Activated B cell treated with CpG ODN at 0.5 μM for 24 hours (primary cell): Measurements from ENCODE around the gene MRPL28. TPM values are rescaled to one million over a fixed set of nuclear protein-coding genes. Genes with fewer than 3 reads are reported as not detected.
"Not testable (repeated sequence)": the region's sequence is repeated elsewhere in the genome, so short reads cannot be mapped to it uniquely, and the experiment has no call there.

Source experiments
- ATAC-seq: fragments of 200-7000 bp; cut with Tn5 transposase; one replicate; pipeline ENCODE4 v1.10.0; 2021; ENCODE audit warnings: low read depth, mild to moderate bottlenecking, moderate library complexity
- CTCF ChIA-PET: fragments of 350-600 bp; sonication (Branson Sonifier 250); formaldehyde crosslinking; loops from one replicate; lab custom pipeline; 2021; ENCODE audit warnings: antibody characterized with exemption; lab: Charles Lee
- POLR2A ChIA-PET: fragments of 350-600 bp; sonication (Branson Sonifier 250); formaldehyde crosslinking; loops from one replicate; lab custom pipeline; 2021; ENCODE audit warnings: antibody characterized with exemption; lab: Charles Lee
- DNase-seq: peaks from one replicate; pipeline ENCODE4 v3.0.0; 2022
- H3K27ac Mint-ChIP-seq: one replicate; pipeline ENCODE4 v1.8.0; 2020; ENCODE audit warnings: mixed read lengths
- H3K27me3 Mint-ChIP-seq: one replicate; pipeline ENCODE4 v1.8.0; 2021; ENCODE audit warnings: mixed read lengths
- H3K36me3 Mint-ChIP-seq: one replicate; pipeline ENCODE4 v1.8.0; 2021; ENCODE audit warnings: low read depth, mixed read lengths
- H3K4me1 Mint-ChIP-seq: one replicate; pipeline ENCODE4 v1.8.0; 2021; ENCODE audit warnings: mixed read lengths
- H3K4me3 Mint-ChIP-seq: one replicate; pipeline ENCODE4 v1.8.0; 2020; ENCODE audit warnings: mild to moderate bottlenecking, mixed read lengths
- H3K9me3 Mint-ChIP-seq: one replicate; pipeline ENCODE4 v1.8.0; 2020; ENCODE audit warnings: mixed read lengths
- intact Hi-C: fragments of 100-400 bp; cut with micrococcal nuclease; formaldehyde crosslinking; loops from one replicate; pipeline ENCODE4 v1.15.1; 2024
- total RNA-seq: library from RNA; stranded (reverse); gene quantifications from 2 replicates; pipeline ENCODE4 v1.2.3, GENCODE V29; 2022
- TF ChIP-seq, protein P1 (sequence below): fragments of 200-600 bp; IDR thresholded peaks from one replicate; pipeline ENCODE4 v1.8.0; 2022; ENCODE audit warnings: antibody characterized with exemption, mild to moderate bottlenecking

The MRPL28 gene
- total RNA-seq, 1 donor from 2014 or later = 82.4 TPM

- no peak overlapping the region for H3K4me3 Mint-ChIP-seq
- DNase-seq = no peak
- ChIA-PET POLR2A (interaction anchor here (0.7 kb wide), 2 partner anchors 14 to 67 kb away, joined by 5 read pairs; no protein-coding TSS in a partner anchor), CTCF (no interaction called here)
- H3K27me3 Mint-ChIP-seq = no peaks in the 10 kb centered on the region
- H3K9me3 Mint-ChIP-seq = no peaks in the 10 kb centered on the region
- no peak overlapping the region for H3K27ac Mint-ChIP-seq
- intact Hi-C loops = no loop called here
- TF ChIP-seq, protein P1, sequence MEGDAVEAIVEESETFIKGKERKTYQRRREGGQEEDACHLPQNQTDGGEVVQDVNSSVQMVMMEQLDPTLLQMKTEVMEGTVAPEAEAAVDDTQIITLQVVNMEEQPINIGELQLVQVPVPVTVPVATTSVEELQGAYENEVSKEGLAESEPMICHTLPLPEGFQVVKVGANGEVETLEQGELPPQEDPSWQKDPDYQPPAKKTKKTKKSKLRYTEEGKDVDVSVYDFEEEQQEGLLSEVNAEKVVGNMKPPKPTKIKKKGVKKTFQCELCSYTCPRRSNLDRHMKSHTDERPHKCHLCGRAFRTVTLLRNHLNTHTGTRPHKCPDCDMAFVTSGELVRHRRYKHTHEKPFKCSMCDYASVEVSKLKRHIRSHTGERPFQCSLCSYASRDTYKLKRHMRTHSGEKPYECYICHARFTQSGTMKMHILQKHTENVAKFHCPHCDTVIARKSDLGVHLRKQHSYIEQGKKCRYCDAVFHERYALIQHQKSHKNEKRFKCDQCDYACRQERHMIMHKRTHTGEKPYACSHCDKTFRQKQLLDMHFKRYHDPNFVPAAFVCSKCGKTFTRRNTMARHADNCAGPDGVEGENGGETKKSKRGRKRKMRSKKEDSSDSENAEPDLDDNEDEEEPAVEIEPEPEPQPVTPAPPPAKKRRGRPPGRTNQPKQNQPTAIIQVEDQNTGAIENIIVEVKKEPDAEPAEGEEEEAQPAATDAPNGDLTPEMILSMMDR = no peak
- H3K4me1 Mint-ChIP-seq = peaks cover 45% of the 10 kb centered on the region
- peaks cover 6% of the 10 kb centered on the region for H3K36me3 Mint-ChIP-seq
- no peak for ATAC-seq
These were observed 36.8 kb downstream of the MRPL28 start for GRCh38 chr16:333406-334094.

DNA sequence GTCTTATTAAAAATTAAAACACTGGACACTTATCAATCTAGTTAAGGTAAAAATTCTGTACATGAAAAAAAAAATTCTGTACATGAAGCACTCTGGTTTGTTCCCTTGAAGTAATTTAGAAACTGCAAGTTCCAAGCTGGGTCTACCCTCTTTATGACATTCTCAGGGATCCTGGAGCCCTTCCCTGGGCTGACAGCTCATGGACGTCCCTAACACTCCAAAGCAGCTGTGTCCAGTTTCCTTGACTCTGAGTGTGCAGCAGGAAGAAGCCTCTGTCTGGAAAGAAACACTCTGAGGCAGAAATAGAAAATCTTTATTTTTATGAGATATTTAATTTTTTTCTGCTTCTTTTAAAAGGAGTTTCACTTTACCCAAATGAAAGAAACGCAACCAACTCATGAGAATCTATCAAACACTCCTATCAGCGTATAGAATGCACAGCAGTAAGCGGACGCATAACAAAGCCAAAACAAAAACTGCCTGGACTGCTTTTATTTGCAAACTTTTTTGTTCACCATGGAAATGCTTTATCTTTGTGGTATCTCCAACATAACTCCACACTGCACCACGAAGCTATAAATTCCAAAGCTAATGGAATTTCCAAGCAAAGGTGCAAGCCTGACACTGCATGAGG lies 39.0 kb downstream of the MRPL28 start:
- H3K4me3 Mint-ChIP-seq, H3K27me3 Mint-ChIP-seq, ATAC-seq, CTCF ChIA-PET, H3K27ac Mint-ChIP-seq, POLR2A ChIA-PET, intact Hi-C loops, H3K9me3 Mint-ChIP-seq, H3K36me3 Mint-ChIP-seq, DNase-seq: not testable (repeated sequence)
- H3K4me1 Mint-ChIP-seq = peaks cover 35% of the 10 kb centered on the region

- ATAC-seq (no peak), DNase-seq (no peak)
- TF ChIP-seq, protein P1 = no peak
- intact Hi-C loops = no loop called here
- H3K9me3 Mint-ChIP-seq = no peaks in the 10 kb centered on the region
- ChIA-PET POLR2A (no interaction called here), CTCF (interaction anchor here (0.6 kb wide), 1 partner anchor 89 kb away, joined by 3 read pairs; no protein-coding TSS in a partner anchor)
- H3K4me1 Mint-ChIP-seq = peaks cover 32% of the 10 kb centered on the region
- no peaks in the 10 kb centered on the region for H3K27me3 Mint-ChIP-seq
- H3K27ac Mint-ChIP-seq = no peak overlapping the region
- H3K36me3 Mint-ChIP-seq = peaks cover 6% of the 10 kb centered on the region
- no peak overlapping the region for H3K4me3 Mint-ChIP-seq
These were observed 39.6 kb downstream of the MRPL28 start for GRCh38 chr16:330741-331140.

- H3K4me1 Mint-ChIP-seq = peaks cover 47% of the 10 kb centered on the region
- CTCF ChIA-PET = no interaction called here
- no peak for DNase-seq
- peak overlapping the region; percentile 75 for H3K4me3 Mint-ChIP-seq
- no peaks in the 10 kb centered on the region for H3K9me3 Mint-ChIP-seq
- POLR2A ChIA-PET = interaction anchor here (0.7 to 1.8 kb wide), 2 partner anchors 35 to 91 kb away, joined by 3 to 6 read pairs; partner anchors contain the start of gene FAM234A
- intact Hi-C loops = no loop called here
- TF ChIP-seq, protein P1 = no peak
- no peaks in the 10 kb centered on the region for H3K27me3 Mint-ChIP-seq
- H3K36me3 Mint-ChIP-seq = peaks cover 6% of the 10 kb centered on the region
- peak overlapping the region; percentile 70 for H3K27ac Mint-ChIP-seq
- ATAC-seq = no peak
These were observed 44.8 kb downstream of the MRPL28 start for GRCh38 chr16:325375-326145.

DNA sequence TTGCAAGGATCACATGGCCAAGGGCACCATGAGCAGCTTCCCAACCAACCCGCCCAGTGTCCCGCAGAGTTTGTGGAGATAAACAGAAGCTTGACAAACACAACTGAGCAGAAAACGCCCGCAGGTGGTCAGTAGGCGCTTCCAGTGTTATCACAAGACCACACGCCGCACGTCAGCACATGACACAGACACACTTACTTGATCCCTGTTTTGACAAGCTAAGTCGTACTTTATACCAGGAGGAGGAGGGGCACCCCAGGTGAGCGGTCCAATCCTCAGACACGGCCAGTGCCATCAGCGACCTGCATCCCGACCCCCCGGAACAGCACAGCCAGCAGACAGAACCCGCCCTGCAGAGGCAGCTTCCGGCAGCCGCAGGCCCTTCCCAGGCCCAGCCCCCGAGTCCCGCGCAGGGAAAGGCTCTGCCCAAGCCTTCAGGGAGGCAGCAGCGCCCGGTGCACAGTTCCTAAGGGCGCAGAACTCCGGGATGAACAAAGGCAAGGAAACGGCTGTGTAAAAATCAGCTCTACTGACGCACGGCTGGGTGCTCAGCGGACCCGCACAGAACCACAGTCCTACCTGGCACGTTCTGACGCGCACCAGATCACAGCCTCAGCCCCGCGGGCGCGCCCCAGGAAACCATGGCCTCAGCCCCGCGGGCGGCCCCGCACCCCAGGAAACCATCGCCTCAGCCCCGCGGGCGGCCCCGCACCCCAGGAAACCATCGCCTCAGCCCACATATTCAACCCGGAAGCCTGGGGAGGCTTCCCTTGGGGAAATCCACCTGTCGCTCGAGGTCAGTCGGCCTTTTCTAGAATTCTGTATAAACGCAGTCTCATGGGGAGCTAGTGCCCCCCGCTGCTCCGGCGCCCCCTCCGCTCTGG lies 45.6 kb downstream of the MRPL28 start:
- no peaks in the 10 kb centered on the region for H3K27me3 Mint-ChIP-seq
- POLR2A ChIA-PET = interaction anchor here (0.7 to 1.8 kb wide), 2 partner anchors 36 to 90 kb away, joined by 3 to 6 read pairs; partner anchors contain the start of gene FAM234A
- ATAC-seq = peak; percentile 79
- CTCF ChIA-PET = no interaction called here
- peaks cover 6% of the 10 kb centered on the region for H3K36me3 Mint-ChIP-seq
- TF ChIP-seq, protein P1 = no peak
- DNase-seq = peak; percentile 32
- no peaks in the 10 kb centered on the region for H3K9me3 Mint-ChIP-seq
- H3K4me1 Mint-ChIP-seq = peaks cover 51% of the 10 kb centered on the region
- intact Hi-C loops = no loop called here
- peak overlapping the region; percentile 75 for H3K4me3 Mint-ChIP-seq
- H3K27ac Mint-ChIP-seq = peak overlapping the region; percentile 70
